HepG2 (cell line): Measurements from ENCODE around the gene FGD5. TPM values are rescaled to one million over a fixed set of nuclear protein-coding genes. Genes with fewer than 3 reads are reported as not detected.

Experiments used
- CCDC6 ChIP-seq: sonication (generic); formaldehyde crosslinking; IDR thresholded peaks from 2 replicates; pipeline ENCODE4 v1.8.1; 2022; ENCODE audit warnings: mild to moderate bottlenecking, missing genetic modification reagents, moderate library complexity
- CHD4 ChIP-seq: fragments of 200-600 bp; sonication (generic); IDR thresholded peaks from 2 replicates; pipeline ENCODE4 v1.7.0; 2017; ENCODE audit warnings: mild to moderate bottlenecking, low read length, borderline replicate concordance
- KLF15 ChIP-seq: sonication (generic); formaldehyde crosslinking; IDR thresholded peaks from 2 replicates; pipeline ENCODE4 v1.8.1; 2023; ENCODE audit warnings: borderline replicate concordance, mild to moderate bottlenecking, inconsistent platforms, missing genetic modification reagents, mixed read lengths
- PHF21A ChIP-seq: sonication (generic); formaldehyde crosslinking; IDR thresholded peaks from 2 replicates; pipeline ENCODE4 v1.5.0; 2020; ENCODE audit warnings: mild to moderate bottlenecking, missing genetic modification reagents
- REXO4 ChIP-seq: sonication (generic); formaldehyde crosslinking; IDR thresholded peaks from 2 replicates; pipeline ENCODE4 v1.8.0; 2022; ENCODE audit warnings: missing genetic modification reagents, mild to moderate bottlenecking, borderline replicate concordance
- RORA ChIP-seq: sonication (generic); formaldehyde crosslinking; IDR thresholded peaks from 2 replicates; pipeline ENCODE4 v1.5.0; 2020; ENCODE audit warnings: mild to moderate bottlenecking, missing genetic modification reagents, moderate library complexity
- SETDB1 ChIP-seq: sonication (generic); formaldehyde crosslinking; IDR thresholded peaks from 2 replicates; pipeline ENCODE4 v1.5.1; 2020; ENCODE audit warnings: missing genetic modification reagents, mild to moderate bottlenecking, borderline replicate concordance
- SNAI1 ChIP-seq: sonication (generic); formaldehyde crosslinking; IDR thresholded peaks from 2 replicates; pipeline ENCODE4 v1.5.0; 2020; ENCODE audit warnings: mild to moderate bottlenecking, missing genetic modification reagents, borderline replicate concordance
- SP140L ChIP-seq: sonication (generic); formaldehyde crosslinking; IDR thresholded peaks from 2 replicates; pipeline ENCODE4 v1.4.0; 2020; ENCODE audit warnings: missing genetic modification reagents, borderline replicate concordance
- ZFP1 ChIP-seq: IDR thresholded peaks from 2 replicates; pipeline ENCODE4 v1.6.1; 2016
- ZNF484 ChIP-seq: sonication (generic); formaldehyde crosslinking; IDR thresholded peaks from 2 replicates; pipeline ENCODE4 v1.5.1; 2020; ENCODE audit warnings: mild to moderate bottlenecking, low read depth, missing genetic modification reagents, borderline replicate concordance
- ZNF652 ChIP-seq: IDR thresholded peaks from 2 replicates; pipeline ENCODE4 v1.6.1; 2016; ENCODE audit warnings: low read depth, borderline replicate concordance
- polyA plus RNA-seq, 8 experiments: library from polyadenylated mRNA; depleted of rRNA in 3 of 8; stranded (reverse) in 7 of 8; unstranded in 1 of 8; fragments of >200 nt; fragmentation: Illumina TruSeq in 4 of 8; extraction: Trizol in 4 of 8; gene quantifications; 2 replicates each; pipeline versions ENCODE4 v1.2.1 to v1.2.3, GENCODE V29; 2011 to 2016; ENCODE audit warnings: low read depth in 4 of 8, missing spikeins in 1 of 8, mixed read lengths in 1 of 8; ENCODE audit not compliant: insufficient read depth in 1 of 8
- total RNA-seq, 5 experiments: library from RNA; depleted of rRNA; stranded (reverse); fragments of >200 nt; fragmentation: Illumina TruSeq; extraction: Trizol; gene quantifications; 2 replicates each; pipeline ENCODE4 v1.2.3, GENCODE V29; 2016; ENCODE audit warnings: low read depth in 1 of 5
- TF ChIP-seq, protein P1 (sequence below): sonication (generic); formaldehyde crosslinking; IDR thresholded peaks from 2 replicates; pipeline ENCODE4 v1.4.0; 2020; ENCODE audit warnings: missing genetic modification reagents, borderline replicate concordance
- TF ChIP-seq, protein P2 (sequence below): sonication (generic); formaldehyde crosslinking; IDR thresholded peaks from 2 replicates; pipeline ENCODE4 v1.5.0; 2020; ENCODE audit warnings: mild to moderate bottlenecking, missing genetic modification reagents, borderline replicate concordance
- TF ChIP-seq, protein P3 (sequence below): sonication (generic); formaldehyde crosslinking; IDR thresholded peaks from 2 replicates; pipeline ENCODE4 v1.5.0; 2020; ENCODE audit warnings: missing genetic modification reagents, mild to moderate bottlenecking, borderline replicate concordance
- TF ChIP-seq, protein P4 (sequence below), 2 experiments: IDR thresholded peaks; 2 replicates each; pipeline ENCODE4 v1.6.1; 2011 to 2012; ENCODE audit warnings: low read length in 2 of 2, borderline replicate concordance in 1 of 2, low read depth in 1 of 2, mild to moderate bottlenecking in 1 of 2, moderate library complexity in 1 of 2
- TF ChIP-seq, protein P5 (sequence below): sonication (generic); formaldehyde crosslinking; IDR thresholded peaks from 2 replicates; pipeline ENCODE4 v1.4.0; 2020; ENCODE audit warnings: missing genetic modification reagents

FGD5 gene
- total and polyA plus RNA-seq, 2 of the 13 experiments (the other 11 are each of a cell fraction or from before 2014, with no cell fraction given) = 0.17 TPM; not detected in 1

DNA sequence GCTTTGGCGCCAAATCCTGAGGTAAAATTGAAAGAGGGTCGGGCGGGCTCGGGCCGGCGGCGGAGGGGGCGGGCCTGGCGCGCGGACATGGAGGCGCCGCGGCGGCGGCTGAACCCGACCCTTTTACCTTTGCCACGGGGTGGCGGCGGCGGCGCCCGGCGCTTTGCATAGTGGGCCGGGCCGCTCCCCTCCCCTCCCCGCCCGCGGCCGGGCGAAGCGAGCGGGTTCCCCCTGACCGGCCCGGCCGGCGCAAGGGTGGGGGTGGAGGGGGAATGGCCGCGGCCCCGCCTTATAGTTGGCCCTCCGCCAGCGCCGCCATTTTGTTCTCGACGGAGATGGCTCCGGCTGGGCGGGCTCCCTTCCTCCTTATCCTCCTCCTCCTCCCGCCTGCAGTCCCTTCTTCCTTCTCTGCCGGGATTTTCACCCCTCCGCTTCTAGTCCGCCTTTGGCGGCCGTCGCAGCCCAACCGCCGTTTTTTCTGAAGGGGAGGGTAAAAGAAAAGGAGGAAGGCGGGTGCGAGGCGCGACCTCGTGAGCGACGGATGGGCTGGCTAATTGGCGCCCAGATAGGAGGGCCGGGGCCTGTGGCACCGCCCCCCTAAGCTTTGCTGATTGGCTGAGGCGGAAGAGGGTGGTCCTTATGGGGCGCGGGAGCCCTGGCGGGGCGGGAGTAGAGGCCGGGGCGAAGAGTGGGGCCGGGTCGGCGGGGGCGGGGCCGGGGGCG lies 129.3 kb downstream of the FGD5 start (continued):
- TF ChIP-seq, protein P1, sequence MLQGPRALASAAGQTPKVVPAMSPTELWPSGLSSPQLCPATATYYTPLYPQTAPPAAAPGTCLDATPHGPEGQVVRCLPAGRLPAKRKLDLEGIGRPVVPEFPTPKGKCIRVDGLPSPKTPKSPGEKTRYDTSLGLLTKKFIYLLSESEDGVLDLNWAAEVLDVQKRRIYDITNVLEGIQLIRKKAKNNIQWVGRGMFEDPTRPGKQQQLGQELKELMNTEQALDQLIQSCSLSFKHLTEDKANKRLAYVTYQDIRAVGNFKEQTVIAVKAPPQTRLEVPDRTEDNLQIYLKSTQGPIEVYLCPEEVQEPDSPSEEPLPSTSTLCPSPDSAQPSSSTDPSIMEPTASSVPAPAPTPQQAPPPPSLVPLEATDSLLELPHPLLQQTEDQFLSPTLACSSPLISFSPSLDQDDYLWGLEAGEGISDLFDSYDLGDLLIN = no peak
- TF ChIP-seq ZNF652 (CRISPR knock-in tag) (no peak), SETDB1 (CRISPR knock-in tag) (no peak), ZFP1 (no peak), ZNF484 (CRISPR knock-in tag) (no peak), PHF21A (peak; percentile 40; the same call in 1 of the 2 replicates), REXO4 (CRISPR knock-in tag) (no peak), SNAI1 (CRISPR knock-in tag) (0 out of 2 replicates have a peak, but pooled peaks have one; percentile 58), CCDC6 (no peak), SP140L (CRISPR knock-in tag) (no peak), KLF15 (CRISPR knock-in tag) (no peak), RORA (CRISPR knock-in tag) (no peak), CHD4 (no peak)
- TF ChIP-seq, protein P2, sequence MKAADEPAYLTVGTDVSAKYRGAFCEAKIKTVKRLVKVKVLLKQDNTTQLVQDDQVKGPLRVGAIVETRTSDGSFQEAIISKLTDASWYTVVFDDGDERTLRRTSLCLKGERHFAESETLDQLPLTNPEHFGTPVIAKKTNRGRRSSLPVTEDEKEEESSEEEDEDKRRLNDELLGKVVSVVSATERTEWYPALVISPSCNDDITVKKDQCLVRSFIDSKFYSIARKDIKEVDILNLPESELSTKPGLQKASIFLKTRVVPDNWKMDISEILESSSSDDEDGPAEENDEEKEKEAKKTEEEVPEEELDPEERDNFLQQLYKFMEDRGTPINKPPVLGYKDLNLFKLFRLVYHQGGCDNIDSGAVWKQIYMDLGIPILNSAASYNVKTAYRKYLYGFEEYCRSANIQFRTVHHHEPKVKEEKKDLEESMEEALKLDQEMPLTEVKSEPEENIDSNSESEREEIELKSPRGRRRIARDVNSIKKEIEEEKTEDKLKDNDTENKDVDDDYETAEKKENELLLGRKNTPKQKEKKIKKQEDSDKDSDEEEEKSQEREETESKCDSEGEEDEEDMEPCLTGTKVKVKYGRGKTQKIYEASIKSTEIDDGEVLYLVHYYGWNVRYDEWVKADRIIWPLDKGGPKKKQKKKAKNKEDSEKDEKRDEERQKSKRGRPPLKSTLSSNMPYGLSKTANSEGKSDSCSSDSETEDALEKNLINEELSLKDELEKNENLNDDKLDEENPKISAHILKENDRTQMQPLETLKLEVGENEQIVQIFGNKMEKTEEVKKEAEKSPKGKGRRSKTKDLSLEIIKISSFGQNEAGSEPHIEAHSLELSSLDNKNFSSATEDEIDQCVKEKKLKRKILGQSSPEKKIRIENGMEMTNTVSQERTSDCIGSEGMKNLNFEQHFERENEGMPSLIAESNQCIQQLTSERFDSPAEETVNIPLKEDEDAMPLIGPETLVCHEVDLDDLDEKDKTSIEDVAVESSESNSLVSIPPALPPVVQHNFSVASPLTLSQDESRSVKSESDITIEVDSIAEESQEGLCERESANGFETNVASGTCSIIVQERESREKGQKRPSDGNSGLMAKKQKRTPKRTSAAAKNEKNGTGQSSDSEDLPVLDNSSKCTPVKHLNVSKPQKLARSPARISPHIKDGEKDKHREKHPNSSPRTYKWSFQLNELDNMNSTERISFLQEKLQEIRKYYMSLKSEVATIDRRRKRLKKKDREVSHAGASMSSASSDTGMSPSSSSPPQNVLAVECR = 0 out of 2 replicates have a peak, but pooled peaks have one; percentile 34
- TF ChIP-seq, protein P3, sequence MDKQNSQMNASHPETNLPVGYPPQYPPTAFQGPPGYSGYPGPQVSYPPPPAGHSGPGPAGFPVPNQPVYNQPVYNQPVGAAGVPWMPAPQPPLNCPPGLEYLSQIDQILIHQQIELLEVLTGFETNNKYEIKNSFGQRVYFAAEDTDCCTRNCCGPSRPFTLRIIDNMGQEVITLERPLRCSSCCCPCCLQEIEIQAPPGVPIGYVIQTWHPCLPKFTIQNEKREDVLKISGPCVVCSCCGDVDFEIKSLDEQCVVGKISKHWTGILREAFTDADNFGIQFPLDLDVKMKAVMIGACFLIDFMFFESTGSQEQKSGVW (CRISPR knock-in tag) = no peak
- TF ChIP-seq, protein P4, sequence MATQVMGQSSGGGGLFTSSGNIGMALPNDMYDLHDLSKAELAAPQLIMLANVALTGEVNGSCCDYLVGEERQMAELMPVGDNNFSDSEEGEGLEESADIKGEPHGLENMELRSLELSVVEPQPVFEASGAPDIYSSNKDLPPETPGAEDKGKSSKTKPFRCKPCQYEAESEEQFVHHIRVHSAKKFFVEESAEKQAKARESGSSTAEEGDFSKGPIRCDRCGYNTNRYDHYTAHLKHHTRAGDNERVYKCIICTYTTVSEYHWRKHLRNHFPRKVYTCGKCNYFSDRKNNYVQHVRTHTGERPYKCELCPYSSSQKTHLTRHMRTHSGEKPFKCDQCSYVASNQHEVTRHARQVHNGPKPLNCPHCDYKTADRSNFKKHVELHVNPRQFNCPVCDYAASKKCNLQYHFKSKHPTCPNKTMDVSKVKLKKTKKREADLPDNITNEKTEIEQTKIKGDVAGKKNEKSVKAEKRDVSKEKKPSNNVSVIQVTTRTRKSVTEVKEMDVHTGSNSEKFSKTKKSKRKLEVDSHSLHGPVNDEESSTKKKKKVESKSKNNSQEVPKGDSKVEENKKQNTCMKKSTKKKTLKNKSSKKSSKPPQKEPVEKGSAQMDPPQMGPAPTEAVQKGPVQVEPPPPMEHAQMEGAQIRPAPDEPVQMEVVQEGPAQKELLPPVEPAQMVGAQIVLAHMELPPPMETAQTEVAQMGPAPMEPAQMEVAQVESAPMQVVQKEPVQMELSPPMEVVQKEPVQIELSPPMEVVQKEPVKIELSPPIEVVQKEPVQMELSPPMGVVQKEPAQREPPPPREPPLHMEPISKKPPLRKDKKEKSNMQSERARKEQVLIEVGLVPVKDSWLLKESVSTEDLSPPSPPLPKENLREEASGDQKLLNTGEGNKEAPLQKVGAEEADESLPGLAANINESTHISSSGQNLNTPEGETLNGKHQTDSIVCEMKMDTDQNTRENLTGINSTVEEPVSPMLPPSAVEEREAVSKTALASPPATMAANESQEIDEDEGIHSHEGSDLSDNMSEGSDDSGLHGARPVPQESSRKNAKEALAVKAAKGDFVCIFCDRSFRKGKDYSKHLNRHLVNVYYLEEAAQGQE (IDR thresholded peaks at IDR 0.05; ENCODE audit: borderline replicate concordance in 1 of 2, low read depth in 1 of 2, low read length in 2 of 2) = peak in 1 of 2 experiments; percentile 30; a peak in 1 of 4 replicates
- TF ChIP-seq, protein P5, sequence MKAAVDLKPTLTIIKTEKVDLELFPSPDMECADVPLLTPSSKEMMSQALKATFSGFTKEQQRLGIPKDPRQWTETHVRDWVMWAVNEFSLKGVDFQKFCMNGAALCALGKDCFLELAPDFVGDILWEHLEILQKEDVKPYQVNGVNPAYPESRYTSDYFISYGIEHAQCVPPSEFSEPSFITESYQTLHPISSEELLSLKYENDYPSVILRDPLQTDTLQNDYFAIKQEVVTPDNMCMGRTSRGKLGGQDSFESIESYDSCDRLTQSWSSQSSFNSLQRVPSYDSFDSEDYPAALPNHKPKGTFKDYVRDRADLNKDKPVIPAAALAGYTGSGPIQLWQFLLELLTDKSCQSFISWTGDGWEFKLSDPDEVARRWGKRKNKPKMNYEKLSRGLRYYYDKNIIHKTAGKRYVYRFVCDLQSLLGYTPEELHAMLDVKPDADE (CRISPR knock-in tag) = no peak
